Mammary epithelial cell (primary cell): Measurements from ENCODE around the gene LRIT3.

Source experiments
- EZH2 ChIP-seq: IDR thresholded peaks from 2 replicates; pipeline ENCODE4 v1.6.1; 2012; ENCODE audit warnings: low read length, inconsistent platforms, borderline replicate concordance
- TF ChIP-seq, protein P1 (sequence below), 2 donors: IDR thresholded peaks in 1 of 2; conservative IDR thresholded peaks in 1 of 2; 2 replicates each; pipeline ENCODE4 v1.5.1; 2011 to 2012; ENCODE audit warnings: inconsistent platforms in 2 of 2, low read length in 2 of 2, mild to moderate bottlenecking in 2 of 2, control low read depth in 1 of 2, low read depth in 1 of 2; ENCODE audit not compliant: insufficient read depth in 1 of 2; ENCODE audit errors: extremely low read depth in 1 of 2

- TF ChIP-seq, protein P1, sequence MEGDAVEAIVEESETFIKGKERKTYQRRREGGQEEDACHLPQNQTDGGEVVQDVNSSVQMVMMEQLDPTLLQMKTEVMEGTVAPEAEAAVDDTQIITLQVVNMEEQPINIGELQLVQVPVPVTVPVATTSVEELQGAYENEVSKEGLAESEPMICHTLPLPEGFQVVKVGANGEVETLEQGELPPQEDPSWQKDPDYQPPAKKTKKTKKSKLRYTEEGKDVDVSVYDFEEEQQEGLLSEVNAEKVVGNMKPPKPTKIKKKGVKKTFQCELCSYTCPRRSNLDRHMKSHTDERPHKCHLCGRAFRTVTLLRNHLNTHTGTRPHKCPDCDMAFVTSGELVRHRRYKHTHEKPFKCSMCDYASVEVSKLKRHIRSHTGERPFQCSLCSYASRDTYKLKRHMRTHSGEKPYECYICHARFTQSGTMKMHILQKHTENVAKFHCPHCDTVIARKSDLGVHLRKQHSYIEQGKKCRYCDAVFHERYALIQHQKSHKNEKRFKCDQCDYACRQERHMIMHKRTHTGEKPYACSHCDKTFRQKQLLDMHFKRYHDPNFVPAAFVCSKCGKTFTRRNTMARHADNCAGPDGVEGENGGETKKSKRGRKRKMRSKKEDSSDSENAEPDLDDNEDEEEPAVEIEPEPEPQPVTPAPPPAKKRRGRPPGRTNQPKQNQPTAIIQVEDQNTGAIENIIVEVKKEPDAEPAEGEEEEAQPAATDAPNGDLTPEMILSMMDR (conservative IDR thresholded peaks at IDR 0.05 in 1 of 2, IDR thresholded peaks at IDR 0.05 in 1 of 2; ENCODE audit: extremely low read depth in 1 of 2, insufficient read depth in 1 of 2, low read depth in 1 of 2, low read length in 2 of 2): no peak
- TF ChIP-seq EZH2: no peak
Measured at GRCh38 chr4:109908731-109909130, 60.8 kb downstream of the LRIT3 start.
